GM12874 (cell line): ENCODE measurements around the gene ZNF653.

Experiments used
- TF ChIP-seq, protein P1 (sequence below): IDR thresholded peaks from 2 replicates; pipeline ENCODE4 v1.5.1; 2011; ENCODE audit warnings: low read depth, mild to moderate bottlenecking, control low read depth, low read length, moderate library complexity; ENCODE audit not compliant: insufficient read depth

The ZNF653 gene

DNA sequence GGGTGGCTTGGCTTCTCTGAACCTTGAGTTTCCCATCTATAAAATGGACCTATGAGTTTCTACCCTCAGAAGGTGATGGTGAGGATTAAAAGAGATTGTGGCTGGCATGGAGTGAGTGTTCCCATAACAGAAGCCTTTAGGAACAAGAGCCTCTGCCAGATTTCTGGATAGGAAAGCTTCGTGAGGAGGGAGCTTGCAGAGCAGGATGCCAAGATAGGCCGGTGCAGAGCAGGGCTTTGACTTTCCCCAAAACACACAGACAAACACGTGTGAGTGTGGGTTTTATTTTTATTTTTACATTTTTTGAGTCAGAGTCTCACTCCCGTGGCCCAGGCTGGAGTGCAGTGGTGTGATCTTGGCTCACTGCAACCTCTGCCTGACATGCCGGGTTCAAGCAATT is 29.3 kb upstream of the ZNF653 start:
- TF ChIP-seq, protein P1, sequence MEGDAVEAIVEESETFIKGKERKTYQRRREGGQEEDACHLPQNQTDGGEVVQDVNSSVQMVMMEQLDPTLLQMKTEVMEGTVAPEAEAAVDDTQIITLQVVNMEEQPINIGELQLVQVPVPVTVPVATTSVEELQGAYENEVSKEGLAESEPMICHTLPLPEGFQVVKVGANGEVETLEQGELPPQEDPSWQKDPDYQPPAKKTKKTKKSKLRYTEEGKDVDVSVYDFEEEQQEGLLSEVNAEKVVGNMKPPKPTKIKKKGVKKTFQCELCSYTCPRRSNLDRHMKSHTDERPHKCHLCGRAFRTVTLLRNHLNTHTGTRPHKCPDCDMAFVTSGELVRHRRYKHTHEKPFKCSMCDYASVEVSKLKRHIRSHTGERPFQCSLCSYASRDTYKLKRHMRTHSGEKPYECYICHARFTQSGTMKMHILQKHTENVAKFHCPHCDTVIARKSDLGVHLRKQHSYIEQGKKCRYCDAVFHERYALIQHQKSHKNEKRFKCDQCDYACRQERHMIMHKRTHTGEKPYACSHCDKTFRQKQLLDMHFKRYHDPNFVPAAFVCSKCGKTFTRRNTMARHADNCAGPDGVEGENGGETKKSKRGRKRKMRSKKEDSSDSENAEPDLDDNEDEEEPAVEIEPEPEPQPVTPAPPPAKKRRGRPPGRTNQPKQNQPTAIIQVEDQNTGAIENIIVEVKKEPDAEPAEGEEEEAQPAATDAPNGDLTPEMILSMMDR: no peak

DNA sequence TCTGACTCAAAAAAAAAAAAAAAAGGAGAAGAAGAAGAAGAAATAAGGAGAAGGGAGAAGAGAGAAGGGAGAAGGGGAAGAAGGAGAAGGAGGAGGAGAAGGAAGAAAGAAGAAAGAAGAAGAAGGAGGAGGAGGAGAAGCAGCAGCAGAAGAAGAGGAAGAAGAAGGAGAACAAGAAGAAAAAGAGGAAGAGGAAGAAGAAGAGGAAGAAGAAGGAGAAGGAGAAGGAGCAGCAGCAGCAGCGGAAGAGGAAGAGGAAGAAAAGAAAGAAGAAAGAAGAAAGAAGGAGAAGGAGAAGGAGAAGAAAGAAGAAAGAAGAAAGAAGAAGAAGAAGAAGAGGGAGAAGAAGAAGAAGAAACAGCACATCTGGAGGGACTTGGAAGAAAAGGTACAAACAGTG is 28.9 kb upstream of the ZNF653 start:
- TF ChIP-seq, protein P1: no peak

DNA sequence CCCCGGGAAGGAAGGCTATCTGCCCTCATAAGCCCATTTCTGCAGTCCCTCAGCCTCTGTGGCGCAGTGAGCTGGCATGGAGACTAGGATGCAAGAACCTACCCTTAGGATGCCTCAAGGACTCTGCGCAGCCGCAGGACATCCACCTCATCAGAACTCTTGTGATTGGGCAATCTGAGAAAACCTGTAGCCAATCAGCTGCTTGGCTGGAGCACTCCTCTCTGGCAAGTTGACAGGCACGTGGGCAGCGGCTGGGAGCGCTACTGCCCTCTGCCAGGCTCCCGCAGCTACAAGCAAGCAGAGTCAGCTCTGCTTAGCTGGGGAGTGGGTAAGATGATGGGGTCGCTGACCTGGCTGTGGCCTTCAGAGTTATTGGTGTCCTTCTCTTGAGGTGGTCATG is 24.8 kb upstream of the ZNF653 start:
- TF ChIP-seq, protein P1: peak; percentile 38; the same call in 1 of the 2 replicates

DNA sequence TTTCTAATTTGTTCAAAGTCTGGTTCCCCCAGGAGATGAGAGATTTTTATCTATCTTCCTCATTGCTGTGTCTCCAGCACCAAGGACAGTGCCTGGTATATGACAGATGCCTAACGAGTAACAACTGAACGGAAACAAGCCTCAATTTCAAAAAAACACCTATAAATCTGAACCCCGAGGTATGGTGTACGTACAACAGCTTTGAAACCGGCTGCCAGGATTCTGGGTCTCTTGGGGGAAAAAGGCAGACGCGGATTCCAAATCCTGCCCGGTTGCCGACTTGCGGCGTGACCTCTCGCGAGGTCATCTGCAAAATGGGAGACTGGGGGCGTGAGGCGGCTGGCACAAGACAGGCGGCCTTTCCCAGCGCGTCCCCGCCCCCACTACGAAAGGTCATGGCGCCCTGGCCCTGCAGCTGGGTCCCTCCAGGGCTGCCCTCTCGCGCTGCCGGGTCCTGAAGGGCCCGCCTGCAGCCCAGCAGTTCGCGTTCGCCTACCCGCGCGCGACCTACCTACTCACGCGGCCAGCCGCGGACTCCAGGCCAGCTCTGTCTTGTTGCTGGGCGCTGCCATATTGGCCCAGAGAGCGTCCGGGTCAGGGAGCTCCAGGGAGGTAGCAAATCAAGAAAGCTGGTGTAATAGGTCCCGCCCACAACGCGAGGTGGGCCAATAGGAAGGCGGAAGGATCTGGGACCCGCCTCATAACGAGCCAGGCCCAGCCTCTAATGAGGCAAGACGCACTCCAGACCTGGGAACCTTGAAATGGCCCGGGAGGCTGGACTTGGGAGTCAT is 23.1 kb upstream of the ZNF653 start, which contains the start of gene ECSIT:
TSS of gene ECSIT (minus strand) at position 584 of the 791 bp plus-strand sequence. CDS start 9,964 bp downstream, outside the sequence.
- TF ChIP-seq, protein P1: no peak

DNA sequence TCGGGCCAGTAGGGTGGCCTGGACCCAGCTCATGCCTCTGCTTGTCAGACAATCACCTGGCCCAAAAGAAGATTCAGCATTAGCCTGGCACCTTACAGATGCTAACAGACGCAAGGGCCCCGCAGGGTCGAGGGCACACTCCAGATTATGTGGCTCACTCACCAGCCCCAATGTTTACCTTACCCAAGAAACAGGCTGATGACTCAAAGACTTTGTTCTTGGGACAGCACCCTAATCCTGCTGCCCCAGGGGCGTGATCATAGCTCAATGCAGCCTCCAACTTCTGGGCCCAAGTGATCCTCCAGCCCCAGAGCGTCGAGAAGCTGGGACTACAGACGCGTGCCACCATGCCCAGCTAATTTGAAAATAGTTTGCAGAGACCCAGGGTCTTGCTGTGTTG is 13.5 kb upstream of the ZNF653 start:
- TF ChIP-seq, protein P1: no peak

DNA sequence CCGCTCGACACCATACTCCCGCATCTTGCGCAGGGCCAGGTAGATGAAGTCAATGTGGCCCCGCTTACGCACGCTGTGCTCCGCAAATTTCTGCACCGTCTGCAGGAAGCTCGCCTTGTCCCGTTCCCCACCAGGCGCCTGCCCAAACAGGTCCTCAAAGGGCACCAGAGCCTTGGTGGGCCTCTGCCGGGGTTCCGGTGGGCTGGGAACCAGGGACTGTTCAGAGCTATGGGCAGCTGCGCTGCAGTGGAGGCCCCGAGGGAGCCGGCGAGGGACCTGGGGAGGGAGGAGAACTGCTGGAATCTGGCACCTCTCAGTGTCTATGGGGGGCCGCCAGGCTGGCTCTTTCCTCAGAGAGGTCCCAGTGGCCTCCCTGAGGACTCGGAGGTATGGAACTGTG is 8.3 kb upstream of the ZNF653 start:
- TF ChIP-seq, protein P1: no peak

DNA sequence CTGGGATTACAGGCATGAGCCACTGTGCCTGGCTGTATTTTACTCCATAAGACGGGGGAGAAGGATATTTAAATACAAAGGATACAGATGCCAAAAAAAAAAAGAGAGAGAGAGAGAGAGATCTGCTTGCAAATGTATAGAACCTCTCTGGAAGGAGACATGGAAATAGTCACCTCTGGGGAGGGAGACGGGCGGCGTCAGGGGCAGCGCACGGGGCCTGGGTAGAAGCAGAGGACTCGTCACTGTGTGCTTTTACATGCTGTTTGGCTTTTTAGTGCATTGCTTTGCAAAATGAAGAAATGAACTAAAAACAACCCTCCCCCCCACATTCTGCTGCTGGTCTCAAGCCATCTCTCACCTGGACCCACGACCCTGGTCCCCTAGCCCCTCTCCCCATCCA is 4.8 kb upstream of the ZNF653 start:
- TF ChIP-seq, protein P1: no peak
